ENCODE data around the gene FAM83C.

FAM83C gene

DNA sequence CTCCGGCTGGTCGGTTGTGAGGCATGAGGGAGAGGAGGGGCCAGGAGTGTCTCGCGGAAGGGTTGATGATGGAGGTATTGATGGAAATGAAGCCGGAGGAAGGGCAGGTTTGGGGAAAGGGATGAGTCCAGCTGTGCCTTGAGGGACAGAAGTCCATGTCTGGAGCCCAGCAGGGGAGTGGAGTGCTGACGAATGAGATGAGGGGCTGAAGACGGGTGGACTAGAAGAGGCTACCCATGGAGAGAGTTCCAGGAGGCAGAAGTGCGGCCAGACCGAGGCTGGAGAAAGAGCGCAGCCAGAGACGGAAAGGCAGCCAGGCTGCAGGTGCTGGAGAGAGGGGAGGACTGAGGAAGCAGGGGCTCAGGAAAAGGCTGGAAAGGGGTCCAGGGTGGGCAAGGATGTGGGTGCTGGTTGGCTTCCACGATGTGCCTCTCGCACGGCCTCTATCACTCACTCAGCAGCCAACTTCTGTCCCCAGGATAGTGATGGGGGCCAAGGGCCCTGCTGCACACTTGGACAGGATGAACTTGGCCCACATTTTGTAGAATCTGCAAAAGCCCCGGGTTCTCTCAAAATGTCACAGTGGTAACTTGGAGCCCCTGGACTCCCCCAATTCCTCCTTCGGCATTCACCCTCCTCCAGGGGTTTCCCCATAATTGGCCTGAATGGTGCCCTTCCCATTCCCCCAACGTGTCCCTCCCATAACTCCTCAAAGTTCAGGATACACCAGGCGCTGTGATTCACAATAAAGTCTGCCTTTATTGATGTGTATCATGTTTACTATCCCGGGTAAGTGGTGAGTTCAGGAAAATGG lies 7.0 kb downstream of the FAM83C start:
- TF ChIP-seq, protein P1, sequence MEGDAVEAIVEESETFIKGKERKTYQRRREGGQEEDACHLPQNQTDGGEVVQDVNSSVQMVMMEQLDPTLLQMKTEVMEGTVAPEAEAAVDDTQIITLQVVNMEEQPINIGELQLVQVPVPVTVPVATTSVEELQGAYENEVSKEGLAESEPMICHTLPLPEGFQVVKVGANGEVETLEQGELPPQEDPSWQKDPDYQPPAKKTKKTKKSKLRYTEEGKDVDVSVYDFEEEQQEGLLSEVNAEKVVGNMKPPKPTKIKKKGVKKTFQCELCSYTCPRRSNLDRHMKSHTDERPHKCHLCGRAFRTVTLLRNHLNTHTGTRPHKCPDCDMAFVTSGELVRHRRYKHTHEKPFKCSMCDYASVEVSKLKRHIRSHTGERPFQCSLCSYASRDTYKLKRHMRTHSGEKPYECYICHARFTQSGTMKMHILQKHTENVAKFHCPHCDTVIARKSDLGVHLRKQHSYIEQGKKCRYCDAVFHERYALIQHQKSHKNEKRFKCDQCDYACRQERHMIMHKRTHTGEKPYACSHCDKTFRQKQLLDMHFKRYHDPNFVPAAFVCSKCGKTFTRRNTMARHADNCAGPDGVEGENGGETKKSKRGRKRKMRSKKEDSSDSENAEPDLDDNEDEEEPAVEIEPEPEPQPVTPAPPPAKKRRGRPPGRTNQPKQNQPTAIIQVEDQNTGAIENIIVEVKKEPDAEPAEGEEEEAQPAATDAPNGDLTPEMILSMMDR (conservative IDR thresholded peaks at IDR 0.05) = no peak
- H3K27ac ChIP-seq = peak overlapping the region; percentile 87

DNA sequence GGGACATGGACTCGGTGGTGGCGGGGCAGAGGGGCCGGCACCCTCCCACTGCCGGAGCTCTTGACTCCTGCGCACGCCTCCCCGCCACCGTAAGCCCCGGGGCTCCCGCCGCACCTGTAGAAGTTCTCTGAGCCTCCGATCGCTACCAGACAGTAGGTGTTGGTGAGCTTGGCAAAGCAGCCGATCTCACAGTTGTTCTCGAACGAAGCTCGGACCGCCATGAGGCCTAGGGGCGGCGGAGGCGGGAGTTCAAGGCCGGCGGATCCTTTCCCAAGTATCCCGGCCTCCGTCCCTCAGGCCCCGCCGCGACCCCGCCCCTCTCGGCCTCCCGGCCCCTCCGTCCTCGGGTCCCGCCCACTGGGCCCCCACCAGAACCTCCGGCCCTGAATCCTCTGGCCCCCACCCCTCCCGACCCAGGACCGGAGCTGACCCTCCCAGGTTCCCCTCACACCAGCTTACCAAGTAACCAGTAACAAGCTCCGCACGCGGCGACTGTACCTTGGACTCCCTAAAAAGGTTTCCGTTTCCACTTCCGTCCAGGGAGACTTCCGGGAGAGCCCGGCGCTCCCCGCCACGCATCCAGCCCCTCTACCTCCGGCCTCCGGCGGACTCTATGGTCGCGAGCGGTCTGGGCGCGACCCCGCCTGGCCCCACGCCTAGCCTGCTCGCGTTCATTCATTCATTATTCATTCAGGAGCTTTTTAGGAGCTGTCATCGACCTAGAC lies 7.8 kb downstream of the FAM83C start, which contains the start of gene EIF6:
Gene EIF6, minus strand, starts transcription at position 506 of the 725 bp plus-strand sequence. Its CDS starts 285 bp downstream, at position 221.
- TF ChIP-seq, protein P1 (conservative IDR thresholded peaks at IDR 0.05) = no peak
- peak within 1 kb of the TSS; percentile 87 for H3K27ac ChIP-seq

DNA sequence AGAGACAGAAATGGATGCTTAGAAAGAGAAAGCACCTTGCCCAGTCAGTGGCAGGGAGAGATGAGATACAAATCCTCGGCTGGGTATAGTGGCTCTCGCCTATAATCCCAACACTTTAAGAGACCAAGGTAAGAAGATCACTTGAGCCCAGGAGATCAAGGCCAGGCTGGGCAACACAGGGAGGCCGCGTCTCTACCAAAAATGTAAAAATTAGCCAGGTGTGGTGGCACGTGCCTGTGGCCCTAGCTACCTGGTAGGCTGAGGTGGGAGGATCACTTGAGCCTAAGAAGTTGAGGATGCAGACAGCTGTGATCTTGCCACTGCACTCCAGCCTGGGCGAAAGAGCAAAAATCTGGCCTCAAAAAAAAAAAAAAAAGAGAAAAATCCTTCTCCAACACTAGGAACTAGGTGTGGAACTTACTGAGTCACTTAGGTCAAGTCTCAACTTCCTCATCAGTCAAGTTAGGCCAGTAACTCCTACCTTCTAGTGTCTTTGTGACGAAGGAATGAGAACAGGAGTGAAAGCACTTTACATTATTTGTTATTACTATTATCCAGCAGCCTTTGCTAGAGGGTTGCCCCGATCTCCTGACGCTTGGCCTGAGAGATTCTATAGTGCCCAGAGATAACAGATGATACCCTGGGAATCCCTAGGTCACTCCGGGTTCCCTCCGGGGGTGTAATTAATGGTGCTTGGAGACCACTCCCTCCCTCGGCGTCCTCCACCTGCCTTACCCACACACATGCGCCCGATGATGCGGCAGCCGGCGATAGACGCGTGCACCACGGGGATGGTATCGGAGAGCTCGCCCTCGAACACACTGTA lies 8.6 kb downstream of the FAM83C start:
- TF ChIP-seq, protein P1 (conservative IDR thresholded peaks at IDR 0.05) = no peak
- H3K27ac ChIP-seq = peak overlapping the region; percentile 87

DNA sequence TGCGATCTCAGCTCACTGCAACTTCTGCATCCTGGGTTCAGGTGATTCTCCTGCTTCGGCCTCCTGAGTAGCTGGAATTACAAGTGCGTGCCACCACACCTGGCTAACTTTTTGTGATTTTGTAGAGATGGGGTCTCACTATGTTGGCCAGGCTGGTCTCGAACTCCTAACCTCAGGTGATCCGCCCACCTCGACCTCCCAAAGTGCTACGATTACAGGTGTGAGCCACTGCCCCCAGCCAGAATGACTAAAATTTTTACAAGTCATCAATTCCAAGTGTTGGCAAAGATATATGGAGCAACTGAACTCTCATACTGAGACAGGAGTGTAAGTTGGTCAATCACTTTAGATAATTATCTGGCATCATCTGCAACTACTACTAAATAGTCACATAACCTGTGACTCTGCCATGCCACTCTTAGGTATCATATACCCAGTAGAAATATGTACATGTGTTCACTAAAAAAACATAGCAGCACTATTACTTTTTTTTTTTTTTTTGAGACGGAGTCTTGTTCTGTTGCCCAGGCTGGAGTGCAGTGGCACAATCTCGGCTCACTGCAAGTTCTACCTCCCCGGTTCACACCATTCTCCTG lies 10.6 kb downstream of the FAM83C start:
- TF ChIP-seq, protein P1 (conservative IDR thresholded peaks at IDR 0.05) = no peak

DNA sequence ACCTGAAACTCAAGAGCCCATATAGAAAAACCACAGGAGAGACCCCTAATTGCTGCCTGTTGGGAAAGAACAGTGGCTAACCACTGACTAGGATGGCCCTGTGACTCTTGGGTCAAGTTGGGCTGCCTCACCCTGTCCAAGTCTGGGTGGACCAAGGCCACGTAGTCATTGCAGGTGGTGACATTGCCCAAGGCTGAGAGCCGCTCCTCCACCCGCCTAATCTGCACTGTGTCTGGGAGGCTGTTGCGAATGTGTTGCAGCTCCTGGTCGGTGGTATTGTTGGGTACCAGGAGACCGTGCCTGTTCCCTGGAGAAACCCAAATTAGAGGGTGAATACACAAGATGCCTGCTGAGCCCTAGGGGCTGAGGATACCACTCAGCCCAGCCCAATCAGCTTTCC lies 11.7 kb downstream of the FAM83C start:
- TF ChIP-seq, protein P1 (conservative IDR thresholded peaks at IDR 0.05) = no peak
- peak overlapping the region; percentile 89 for H3K27ac ChIP-seq

More for the DNA sequence above, 10.6 kb downstream of the FAM83C start:
- no peak overlapping the region for H3K27ac ChIP-seq

DNA sequence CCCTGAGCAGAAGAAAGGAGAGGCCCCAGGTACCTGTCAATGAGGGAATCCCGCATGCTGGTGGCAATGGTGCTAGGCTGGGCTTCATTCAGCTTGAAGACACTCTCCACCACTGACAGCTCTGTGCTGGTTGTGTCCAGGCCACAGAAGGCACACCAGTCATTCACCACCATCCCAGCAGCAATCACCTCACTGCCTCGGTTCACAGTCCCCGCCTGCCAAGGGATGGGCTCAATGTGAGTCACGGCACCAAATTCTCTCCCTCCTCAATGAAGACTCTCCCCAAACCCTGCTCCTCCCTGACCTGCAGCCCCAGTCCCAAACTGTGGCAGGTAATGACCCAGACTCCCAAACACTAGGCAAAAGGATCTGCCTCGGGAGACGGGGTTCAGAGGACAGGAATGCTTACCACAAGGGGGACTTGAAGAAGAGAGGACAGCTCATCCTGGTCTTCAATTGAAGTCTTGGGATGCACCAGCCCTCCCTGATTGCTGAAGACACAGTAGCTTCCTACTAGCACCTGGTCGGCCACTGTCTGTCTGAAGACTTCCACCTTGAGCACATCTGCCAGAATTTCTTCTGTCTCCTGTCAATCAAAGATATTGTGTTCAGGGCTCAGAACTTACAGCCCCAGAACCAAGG lies 12.6 kb downstream of the FAM83C start:
- H3K27ac ChIP-seq = peak overlapping the region; percentile 89
- TF ChIP-seq, protein P1 (conservative IDR thresholded peaks at IDR 0.05) = no peak
